ENCODE measurements around the gene COX6B1. TPM values are rescaled to one million over a fixed set of nuclear protein-coding genes. Genes with fewer than 3 reads are reported as not detected.

The COX6B1 gene
- total and polyA plus RNA-seq, 2 of the 8 experiments (the other 6 are each of a cell fraction or from before 2014, with no cell fraction given) = 437 to 1,052 TPM

- H4K8ac ChIP-seq (ENCODE audit: extremely low read depth, insufficient read depth, low read length) = no peak overlapping the region
- no peaks in the 10 kb centered on the region for H3K36me3 ChIP-seq (ENCODE audit: control insufficient read depth in 2 of 4, insufficient read depth in 4 of 4, low read length in 3 of 4)
- no peaks in the 10 kb centered on the region for H3K4me1 ChIP-seq (replicated peaks in 1 of 4; ENCODE audit: control insufficient read depth in 3 of 4, insufficient read depth in 4 of 4, low read length in 3 of 4)
- no peak overlapping the region for H3K27ac ChIP-seq (ENCODE audit: low read depth, low read length)
- H3K23ac ChIP-seq (ENCODE audit: insufficient read length) = no peak overlapping the region
- H3K4ac ChIP-seq (replicated peaks; ENCODE audit: insufficient read length, low read depth, low read length) = no peak overlapping the region
- no peaks in the 10 kb centered on the region for H3K23me2 ChIP-seq (ENCODE audit: low read depth, low read length)
- no peak overlapping the region for H4K5ac ChIP-seq (ENCODE audit: insufficient read length, low read depth, low read length)
- H3K4me3 ChIP-seq (ENCODE audit: extremely low read depth in 1 of 4, insufficient read depth in 2 of 4, low read depth in 3 of 4, low read length in 4 of 4) = no peak overlapping the region
- H2BK20ac ChIP-seq (ENCODE audit: low read length) = 0 out of 2 replicates have a peak overlapping the region, but pooled peaks have one; percentile 37
- peak; percentile 78 for FAIRE-seq
- peak in 1 of 2 experiments; percentile 93 for DNase-seq (ENCODE audit: low read depth in 1 of 2, low spot score in 2 of 2)
- POLR2A ChIA-PET (ENCODE audit: partially characterized antibody) = interaction anchor here (0.7 to 1.9 kb wide), 5 partner anchors 8 to 166 kb away, joined by 3 to 13 read pairs (median 3); partner anchors contain the start of gene ZBTB32
- H2BK120ac ChIP-seq (replicated peaks; ENCODE audit: low read depth, low read length) = no peak overlapping the region
- no peak overlapping the region for H2BK15ac ChIP-seq (ENCODE audit: low read length)
- no peak overlapping the region for H2BK5ac ChIP-seq (ENCODE audit: low read depth, low read length)
- no peak overlapping the region for H2AFZ ChIP-seq (ENCODE audit: low read length)
- no peak overlapping the region for H2BK12ac ChIP-seq (ENCODE audit: low read depth, low read length)
- H4K20me1 ChIP-seq (replicated peaks in 1 of 2; ENCODE audit: control insufficient read depth in 1 of 2, insufficient read depth in 2 of 2, low read length in 2 of 2) = no peaks in the 10 kb centered on the region
- H3K79me1 ChIP-seq (ENCODE audit: low read depth, low read length) = no peaks in the 10 kb centered on the region
- no peak overlapping the region for H3K56ac ChIP-seq (replicated peaks; ENCODE audit: insufficient read length, low read depth, low read length)
- H3K4me2 ChIP-seq (ENCODE audit: insufficient read depth in 1 of 2, low read depth in 2 of 2, low read length in 2 of 2) = no peak overlapping the region
- H3K18ac ChIP-seq (ENCODE audit: extremely low read depth, low read length) = no peak overlapping the region
- H3K27me3 ChIP-seq (replicated peaks in 1 of 4; ENCODE audit: control insufficient read depth in 3 of 4, extremely low read depth in 1 of 4, insufficient read depth in 3 of 4, low read length in 3 of 4) = no peaks in the 10 kb centered on the region
- WGBS, 2 experiments (ENCODE audit: extremely low coverage in 1 of 2, insufficient coverage in 1 of 2, insufficient read length in 1 of 2, insufficient replicate concordance in 2 of 2, low coverage in 1 of 2, low lambda C conversion rate in 2 of 2, missing lambda C conversion rate in 1 of 2) = 43% methylated on average over 8 of the region's 8 CpGs; no CpG with 5 or more reads in 1 of the 2 experiments
- CTCF ChIA-PET (ENCODE audit: partially characterized antibody) = interaction anchor here (0.6 to 7.6 kb wide), 25 partner anchors 10 to 177 kb away, joined by 3 to 105 read pairs (median 3); partner anchors contain the start of genes LIN37 and ZBTB32
- H3K14ac ChIP-seq (ENCODE audit: insufficient read length) = no peak overlapping the region
- H4K91ac ChIP-seq (replicated peaks; ENCODE audit: insufficient read length, low read length) = peak overlapping the region; percentile 47
- H3K9me3 ChIP-seq (ENCODE audit: insufficient read depth in 2 of 2, low read depth in 1 of 2, low read length in 1 of 2) = no peaks in the 10 kb centered on the region
- H3K79me2 ChIP-seq (ENCODE audit: control insufficient read depth in 1 of 2, insufficient read depth in 2 of 2, low read length in 2 of 2) = no peaks in the 10 kb centered on the region
- H3K9ac ChIP-seq (replicated peaks in 1 of 4; ENCODE audit: extremely low read depth in 1 of 4, low read depth in 3 of 4, low read length in 3 of 4) = no peak overlapping the region
- H2AK5ac ChIP-seq (ENCODE audit: low read depth, low read length) = no peak overlapping the region
- TF ChIP-seq CREB1 (IDR thresholded peaks at IDR 0.05) = no peak
- 0 out of 2 replicates have a peak, but pooled peaks have one; percentile 36 for TF ChIP-seq JUND (IDR thresholded peaks at IDR 0.05; ENCODE audit: low read length)
- no peak; the same call in 1 of the 2 replicates for TF ChIP-seq GABPA (IDR thresholded peaks at IDR 0.05; ENCODE audit: borderline replicate concordance, insufficient read depth, low read length)
- TF ChIP-seq MAX (IDR thresholded peaks at IDR 0.05) = no peak; the same call in 1 of the 2 replicates
- no peak for TF ChIP-seq SAP30 (IDR thresholded peaks at IDR 0.05; ENCODE audit: insufficient read depth, insufficient replicate concordance, low read length)
- no peak for TF ChIP-seq TBP (IDR thresholded peaks at IDR 0.05; ENCODE audit: low read depth, low read length)
- no peak for TF ChIP-seq SP1 (IDR thresholded peaks at IDR 0.05; ENCODE audit: low read depth, low read length)
- peak; percentile 91 to 97 for TF ChIP-seq RAD21 (IDR thresholded peaks at IDR 0.05 in 1 of 2, conservative IDR thresholded peaks at IDR 0.05 in 1 of 2; ENCODE audit: low read depth in 2 of 2, low read length in 2 of 2)
- peak; percentile 99 for TF ChIP-seq CTCF (IDR thresholded peaks at IDR 0.05; ENCODE audit: control extremely low read depth in 1 of 3, insufficient read depth in 1 of 3, low read depth in 1 of 3, low read length in 3 of 3)
Observed at GRCh38 chr19:35693835-35694599, 45.9 kb downstream of the COX6B1 start.
